H9 (cell line): ENCODE results near the gene CROCC2. TPM values are rescaled to one million over a fixed set of nuclear protein-coding genes. Genes with fewer than 3 reads are reported as not detected.
A peak's percentile ranks its signal among the peaks of the same experiment; 100 is the strongest.

Experiments used
- DNase-seq: peaks from one replicate; pipeline ENCODE4 v3.0.0-alpha.2; 2017
- H2AFZ ChIP-seq: one replicate; pipeline ENCODE4 v1.6.1; 2013; ENCODE audit warnings: mild to moderate bottlenecking, low read length, control low read depth, moderate library complexity
- H2AK5ac ChIP-seq: 2 replicates; pipeline ENCODE4 v1.6.1; 2013; ENCODE audit warnings: low read length, control low read depth, mixed read lengths; ENCODE audit not compliant: insufficient read length
- H2BK120ac ChIP-seq: one replicate; pipeline ENCODE4 v1.6.1; 2013; ENCODE audit warnings: low read depth, mild to moderate bottlenecking, low read length, control low read depth, inconsistent platforms; ENCODE audit not compliant: poor library complexity, severe bottlenecking
- H2BK12ac ChIP-seq: 2 replicates; pipeline ENCODE4 v1.6.1; 2013; ENCODE audit warnings: low read length, control low read depth, mixed read lengths, low read depth; ENCODE audit not compliant: insufficient read length
- H2BK15ac ChIP-seq: 2 replicates; pipeline ENCODE4 v1.6.1; 2013; ENCODE audit warnings: low read depth, low read length, control low read depth
- H2BK20ac ChIP-seq: one replicate; pipeline ENCODE4 v1.6.1; 2013; ENCODE audit warnings: low read depth, mild to moderate bottlenecking, low read length, control low read depth, inconsistent platforms; ENCODE audit not compliant: poor library complexity, severe bottlenecking
- H2BK5ac ChIP-seq: 2 replicates; pipeline ENCODE4 v1.6.1; 2013; ENCODE audit warnings: low read length, control low read depth, mixed read lengths; ENCODE audit not compliant: insufficient read length
- H3K14ac ChIP-seq: 2 replicates; pipeline ENCODE4 v1.6.1; 2013; ENCODE audit warnings: low read length, control low read depth; ENCODE audit not compliant: insufficient read depth
- H3K18ac ChIP-seq: 2 replicates; pipeline ENCODE4 v1.6.1; 2013; ENCODE audit warnings: low read depth, mild to moderate bottlenecking, mixed read lengths, low read length, control low read depth; ENCODE audit not compliant: insufficient read length
- H3K23ac ChIP-seq: 2 replicates; pipeline ENCODE4 v1.6.1; 2013; ENCODE audit warnings: low read length, control low read depth, mixed read lengths, low read depth; ENCODE audit not compliant: insufficient read length
- H3K23me2 ChIP-seq: 2 replicates; pipeline ENCODE4 v1.6.1; 2013; ENCODE audit warnings: low read depth, mild to moderate bottlenecking, mixed read lengths, low read length, control low read depth; ENCODE audit not compliant: insufficient read length, poor library complexity, severe bottlenecking
- H3K27ac ChIP-seq: 2 replicates; pipeline ENCODE4 v1.5.1; 2013; ENCODE audit warnings: low read length, control low read depth, mixed read lengths, low read depth; ENCODE audit not compliant: insufficient read length
- H3K27me3 ChIP-seq: 2 replicates; pipeline ENCODE4 v1.6.1; 2013; ENCODE audit warnings: low read length, control low read depth, inconsistent platforms; ENCODE audit not compliant: insufficient read depth
- H3K4ac ChIP-seq: 2 replicates; pipeline ENCODE4 v1.6.1; 2013; ENCODE audit warnings: low read depth, mild to moderate bottlenecking, control low read depth, inconsistent platforms, low read length, moderate library complexity
- H3K4me1 ChIP-seq: 2 replicates; pipeline ENCODE4 v1.6.1; 2013; ENCODE audit warnings: low read length, control low read depth, inconsistent platforms; ENCODE audit not compliant: insufficient read depth
- H3K4me2 ChIP-seq: 2 replicates; pipeline ENCODE4 v1.6.1; 2013; ENCODE audit warnings: low read length, control low read depth, mixed read lengths; ENCODE audit not compliant: insufficient read length, insufficient read depth
- H3K56ac ChIP-seq: 2 replicates; pipeline ENCODE4 v1.6.1; 2013; ENCODE audit warnings: low read depth, mild to moderate bottlenecking, mixed read lengths, low read length, control low read depth; ENCODE audit not compliant: insufficient read length
- H3K79me1 ChIP-seq: 2 replicates; pipeline ENCODE4 v1.6.1; 2013; ENCODE audit warnings: low read depth, mild to moderate bottlenecking, moderate library complexity, low read length, control low read depth, inconsistent platforms; ENCODE audit not compliant: insufficient read depth, poor library complexity, severe bottlenecking
- H3K79me2 ChIP-seq: 2 replicates; pipeline ENCODE4 v1.6.1; 2013; ENCODE audit warnings: low read length, control low read depth, inconsistent platforms; ENCODE audit not compliant: insufficient read depth
- H3K9ac ChIP-seq: 2 replicates; pipeline ENCODE4 v1.6.1; 2013; ENCODE audit warnings: low read length, control low read depth, mixed read lengths; ENCODE audit not compliant: insufficient read length; ENCODE audit errors: extremely low read depth
- H3K9me3 ChIP-seq: one replicate; pipeline ENCODE4 v1.6.1; 2013; ENCODE audit warnings: low read depth, low read length, inconsistent platforms; ENCODE audit not compliant: control insufficient read depth
- H3T11ph ChIP-seq: one replicate; pipeline ENCODE4 v1.6.1; 2013; ENCODE audit warnings: mild to moderate bottlenecking, low read length, control low read depth, inconsistent platforms
- H4K20me1 ChIP-seq: one replicate; pipeline ENCODE4 v1.6.1; 2013; ENCODE audit not compliant: control insufficient read depth, insufficient read length, insufficient read depth
- H4K5ac ChIP-seq: 2 replicates; pipeline ENCODE4 v1.6.1; 2013; ENCODE audit warnings: low read depth, mild to moderate bottlenecking, mixed read lengths, low read length, control low read depth; ENCODE audit not compliant: insufficient read length
- H4K8ac ChIP-seq: replicated peaks from 2 replicates; pipeline ENCODE4 v1.6.1; 2013; ENCODE audit warnings: low read length, control low read depth, mixed read lengths, low read depth; ENCODE audit not compliant: insufficient read length
- H4K91ac ChIP-seq: 2 replicates; pipeline ENCODE4 v1.6.1; 2013; ENCODE audit warnings: low read depth, mild to moderate bottlenecking, moderate library complexity, mixed read lengths, low read length, control low read depth; ENCODE audit not compliant: insufficient read length
- H3K27ac Mint-ChIP-seq, 3 experiments: 2 replicates in 2 of 3; 3 replicates in 1 of 3; pipeline ENCODE4 v1.8.0; 2020 to 2021; ENCODE audit warnings: mixed read lengths in 3 of 3, mild to moderate bottlenecking in 1 of 3, moderate library complexity in 1 of 3
- H3K27me3 Mint-ChIP-seq: 2 replicates; pipeline ENCODE4 v1.8.0; 2021; ENCODE audit warnings: low read depth, mild to moderate bottlenecking, moderate library complexity, mixed read lengths
- H3K36me3 Mint-ChIP-seq, 3 experiments: 2 replicates in 2 of 3; 3 replicates in 1 of 3; pipeline ENCODE4 v1.8.0; 2020 to 2021; ENCODE audit warnings: low read depth in 3 of 3, mixed read lengths in 3 of 3; ENCODE audit not compliant: insufficient read depth in 1 of 3
- H3K4me1 Mint-ChIP-seq, 2 experiments: 2 replicates each; pipeline ENCODE4 v1.8.0; 2020; ENCODE audit warnings: mixed read lengths in 2 of 2
- H3K4me3 Mint-ChIP-seq, 2 experiments: 2 replicates in 1 of 2; 3 replicates in 1 of 2; pipeline ENCODE4 v1.8.0; 2020 to 2021; ENCODE audit warnings: mild to moderate bottlenecking in 2 of 2, mixed read lengths in 2 of 2, moderate library complexity in 1 of 2
- H3K9me3 Mint-ChIP-seq, 2 experiments: 2 replicates in 1 of 2; 3 replicates in 1 of 2; pipeline ENCODE4 v1.8.0; 2020; ENCODE audit warnings: mild to moderate bottlenecking in 2 of 2, mixed read lengths in 2 of 2, moderate library complexity in 1 of 2
- WGBS: extraction: QIAGEN DNeasy Blood & Tissue Kit; methylation state at CpG from one replicate; pipeline ENCODE4 v1.1.7; 2013; ENCODE audit warnings: missing lambda C conversion rate, low lambda C conversion rate, mixed read lengths; ENCODE audit not compliant: insufficient read length; ENCODE audit errors: extremely low coverage; 5-methylcytosine and 5-hydroxymethylcytosine counted together
- total RNA-seq: library from RNA; stranded (reverse); gene quantifications from 2 replicates; pipeline ENCODE4 v1.2.1, GENCODE V29; 2021
- TF ChIP-seq, protein P1 (sequence below): fragments of 200-600 bp; sonication (generic); conservative IDR thresholded peaks from 3 replicates; pipeline ENCODE4 v1.8.0; 2021; ENCODE audit warnings: antibody characterized with exemption, mild to moderate bottlenecking

CROCC2 gene
- total RNA-seq, 1 experiment from 2014 or later = not detected

DNA sequence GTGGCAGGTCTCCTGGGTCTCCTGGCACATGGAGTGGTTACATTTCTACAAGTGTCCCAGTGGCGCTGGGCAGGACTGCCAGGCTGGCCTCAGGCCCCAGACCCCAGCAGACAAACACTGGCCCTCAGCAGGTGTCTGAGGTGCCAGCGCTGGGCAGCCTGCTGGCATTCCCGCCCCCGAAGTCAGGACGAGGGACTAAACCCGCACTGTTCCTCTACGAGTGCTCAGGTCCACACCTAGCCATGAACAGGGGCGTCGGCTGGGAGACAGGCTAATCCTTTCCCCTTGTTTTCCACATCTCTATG, 105.1 kb downstream of the CROCC2 start:
- Histone ChIP-seq H2BK15ac (no peak overlapping the region), H3K23me2 (peaks cover 5% of the 10 kb centered on the region), H3K27me3 (no peaks in the 10 kb centered on the region), H2BK120ac (no peak overlapping the region), H3K4ac (no peak overlapping the region), H3K79me2 (no peaks in the 10 kb centered on the region), H3K14ac (no peak overlapping the region), H3K9me3 (no peaks in the 10 kb centered on the region), H4K8ac (no peak overlapping the region), H2BK12ac (no peak overlapping the region), H3T11ph (no peak overlapping the region), H2BK5ac (no peak overlapping the region), H3K79me1 (no peaks in the 10 kb centered on the region), H3K4me2 (no peak overlapping the region), H3K27ac (no peak overlapping the region), H3K4me1 (no peaks in the 10 kb centered on the region; the same call in 1 of the 2 replicates), H3K56ac (no peak overlapping the region), H4K5ac (no peak overlapping the region), H3K9ac (no peak overlapping the region), H2AFZ (no peak overlapping the region), H4K91ac (no peak overlapping the region), H2BK20ac (no peak overlapping the region), H4K20me1 (no peaks in the 10 kb centered on the region), H3K18ac (no peak overlapping the region), H2AK5ac (no peak overlapping the region), H3K23ac (no peak overlapping the region)
- H3K27ac Mint-ChIP-seq = no peak overlapping the region; a peak in 1 of 7 replicates
- peak; percentile 22 for DNase-seq
- H3K36me3 Mint-ChIP-seq = peaks cover 0 to under 1% (median 0%) of the 10 kb centered on the region in 3 experiments; a peak in 1 of 7 replicates
- WGBS = no CpG with 5 or more reads among the region's 9 CpGs
- peaks cover 17% of the 10 kb centered on the region in 2 experiments for H3K4me1 Mint-ChIP-seq
- peaks cover 18% of the 10 kb centered on the region for H3K27me3 Mint-ChIP-seq
- no peak overlapping the region for H3K4me3 Mint-ChIP-seq
- TF ChIP-seq, protein P1, sequence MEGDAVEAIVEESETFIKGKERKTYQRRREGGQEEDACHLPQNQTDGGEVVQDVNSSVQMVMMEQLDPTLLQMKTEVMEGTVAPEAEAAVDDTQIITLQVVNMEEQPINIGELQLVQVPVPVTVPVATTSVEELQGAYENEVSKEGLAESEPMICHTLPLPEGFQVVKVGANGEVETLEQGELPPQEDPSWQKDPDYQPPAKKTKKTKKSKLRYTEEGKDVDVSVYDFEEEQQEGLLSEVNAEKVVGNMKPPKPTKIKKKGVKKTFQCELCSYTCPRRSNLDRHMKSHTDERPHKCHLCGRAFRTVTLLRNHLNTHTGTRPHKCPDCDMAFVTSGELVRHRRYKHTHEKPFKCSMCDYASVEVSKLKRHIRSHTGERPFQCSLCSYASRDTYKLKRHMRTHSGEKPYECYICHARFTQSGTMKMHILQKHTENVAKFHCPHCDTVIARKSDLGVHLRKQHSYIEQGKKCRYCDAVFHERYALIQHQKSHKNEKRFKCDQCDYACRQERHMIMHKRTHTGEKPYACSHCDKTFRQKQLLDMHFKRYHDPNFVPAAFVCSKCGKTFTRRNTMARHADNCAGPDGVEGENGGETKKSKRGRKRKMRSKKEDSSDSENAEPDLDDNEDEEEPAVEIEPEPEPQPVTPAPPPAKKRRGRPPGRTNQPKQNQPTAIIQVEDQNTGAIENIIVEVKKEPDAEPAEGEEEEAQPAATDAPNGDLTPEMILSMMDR = no peak
- H3K9me3 Mint-ChIP-seq = peaks cover 1 to 2% of the 10 kb centered on the region in 2 experiments
